Measurements from ENCODE around the gene PLRG1.
A peak's percentile ranks its signal among the peaks of the same experiment; 100 is the strongest.

PLRG1 gene

GRCh38 chr4:154490583-154491340 lies 59.4 kb downstream of the PLRG1 start:
- Histone ChIP-seq H3K27me3 (ENCODE audit: insufficient read depth, low read depth) (no peaks in the 10 kb centered on the region), H3K4me1 (ENCODE audit: low read depth, poor library complexity, severe bottlenecking) (no peaks in the 10 kb centered on the region), H3K9ac (no peak overlapping the region), H2AFZ (ENCODE audit: low read depth) (peak overlapping the region; percentile 74; the same call in 1 of the 2 replicates), H4K20me1 (ENCODE audit: insufficient read depth) (no peaks in the 10 kb centered on the region), H3K4me3 (IDR thresholded peaks at IDR 0.05; ENCODE audit: insufficient read depth, low read depth, low read length) (no peak overlapping the region), H3K4me2 (peak overlapping the region; percentile 29; the same call in 1 of the 2 replicates), H3K27ac (no peak overlapping the region), H3K79me2 (ENCODE audit: insufficient read depth, low read depth) (no peaks in the 10 kb centered on the region), H3K36me3 (ENCODE audit: insufficient read depth) (no peaks in the 10 kb centered on the region)
- no peak for TF ChIP-seq CTCF (conservative IDR thresholded peaks at IDR 0.05; ENCODE audit: low read depth, low read length)

GRCh38 chr4:154490234-154490582 lies 60.0 kb downstream of the PLRG1 start:
- Histone ChIP-seq H3K27me3 (ENCODE audit: insufficient read depth, low read depth) (no peaks in the 10 kb centered on the region), H3K36me3 (ENCODE audit: insufficient read depth) (no peaks in the 10 kb centered on the region), H3K9ac (no peak overlapping the region), H3K79me2 (ENCODE audit: insufficient read depth, low read depth) (no peaks in the 10 kb centered on the region), H4K20me1 (ENCODE audit: insufficient read depth) (no peaks in the 10 kb centered on the region), H3K4me3 (IDR thresholded peaks at IDR 0.05; ENCODE audit: insufficient read depth, low read depth, low read length) (no peak overlapping the region), H3K4me2 (no peak overlapping the region), H3K27ac (no peak overlapping the region), H2AFZ (ENCODE audit: low read depth) (no peak overlapping the region), H3K4me1 (ENCODE audit: low read depth, poor library complexity, severe bottlenecking) (no peaks in the 10 kb centered on the region)
- no peak for TF ChIP-seq CTCF (conservative IDR thresholded peaks at IDR 0.05; ENCODE audit: low read depth, low read length)

- Histone ChIP-seq H3K79me2 (ENCODE audit: insufficient read depth, low read depth) (no peaks in the 10 kb centered on the region), H3K4me2 (no peak overlapping the region), H3K9ac (no peak overlapping the region), H3K36me3 (ENCODE audit: insufficient read depth) (no peaks in the 10 kb centered on the region), H2AFZ (ENCODE audit: low read depth) (no peak overlapping the region), H3K27ac (no peak overlapping the region), H3K27me3 (ENCODE audit: insufficient read depth, low read depth) (no peaks in the 10 kb centered on the region), H4K20me1 (ENCODE audit: insufficient read depth) (no peaks in the 10 kb centered on the region), H3K4me3 (IDR thresholded peaks at IDR 0.05; ENCODE audit: insufficient read depth, low read depth, low read length) (no peak overlapping the region), H3K4me1 (ENCODE audit: low read depth, poor library complexity, severe bottlenecking) (no peaks in the 10 kb centered on the region)
- no peak for TF ChIP-seq CTCF (conservative IDR thresholded peaks at IDR 0.05; ENCODE audit: low read depth, low read length)
Measured at GRCh38 chr4:154489558-154490233, 60.5 kb downstream of the PLRG1 start.

- H3K4me1 ChIP-seq (ENCODE audit: low read depth, poor library complexity, severe bottlenecking): no peaks in the 10 kb centered on the region
- H4K20me1 ChIP-seq (ENCODE audit: insufficient read depth): no peaks in the 10 kb centered on the region
- H3K79me2 ChIP-seq (ENCODE audit: insufficient read depth, low read depth): no peaks in the 10 kb centered on the region
- H3K4me2 ChIP-seq: no peak overlapping the region
- no peaks in the 10 kb centered on the region for H3K27me3 ChIP-seq (ENCODE audit: insufficient read depth, low read depth)
- H3K9ac ChIP-seq: no peak overlapping the region
- no peak overlapping the region for H2AFZ ChIP-seq (ENCODE audit: low read depth)
- H3K27ac ChIP-seq: no peak overlapping the region
- TF ChIP-seq CTCF (conservative IDR thresholded peaks at IDR 0.05; ENCODE audit: low read depth, low read length): no peak
- no peak overlapping the region for H3K4me3 ChIP-seq (IDR thresholded peaks at IDR 0.05; ENCODE audit: insufficient read depth, low read depth, low read length)
- no peaks in the 10 kb centered on the region for H3K36me3 ChIP-seq (ENCODE audit: insufficient read depth)
Measured at GRCh38 chr4:154487145-154487544, 63.1 kb downstream of the PLRG1 start.
